Calu3 (cell line): ENCODE measurements around the gene ZNF879. TPM values are rescaled to one million over a fixed set of nuclear protein-coding genes. Genes with fewer than 3 reads are reported as not detected.
A peak's percentile ranks its signal among the peaks of the same experiment; 100 is the strongest.

Source experiments
- BruUV-seq: library from RNA; stranded (reverse); fragments of 400-500 nt; replicated peaks from 2 replicates; lab custom pipeline; 2021; lab: Mats Ljungman, UMichigan
- CTCF ChIA-PET: fragments of 300-600 bp; sonication (Branson Sonifier 250); formaldehyde crosslinking; loops from one replicate; lab custom pipeline; 2022; ENCODE audit warnings: antibody characterized with exemption; lab: Charles Lee
- DNase-seq: peaks from one replicate; pipeline ENCODE4 v3.0.0; 2022
- H3K27ac Mint-ChIP-seq: one replicate; pipeline ENCODE4 v1.8.0; 2022; ENCODE audit warnings: mixed read lengths; ENCODE audit not compliant: unreplicated experiment
- H3K27me3 Mint-ChIP-seq: one replicate; pipeline ENCODE4 v1.8.0; 2022; ENCODE audit warnings: mixed read lengths; ENCODE audit not compliant: unreplicated experiment
- H3K36me3 Mint-ChIP-seq: one replicate; pipeline ENCODE4 v1.8.0; 2022; ENCODE audit warnings: mild to moderate bottlenecking, moderate library complexity, mixed read lengths; ENCODE audit not compliant: insufficient read depth, unreplicated experiment
- H3K4me1 Mint-ChIP-seq: one replicate; pipeline ENCODE4 v1.8.0; 2022; ENCODE audit warnings: mild to moderate bottlenecking, low read depth, mixed read lengths; ENCODE audit not compliant: unreplicated experiment
- H3K4me3 Mint-ChIP-seq: one replicate; pipeline ENCODE4 v1.8.0; 2022; ENCODE audit warnings: mild to moderate bottlenecking, low read depth, moderate library complexity, mixed read lengths; ENCODE audit not compliant: unreplicated experiment
- H3K9me3 Mint-ChIP-seq: one replicate; pipeline ENCODE4 v1.8.0; 2022; ENCODE audit warnings: low read depth, mixed read lengths; ENCODE audit not compliant: unreplicated experiment
- CTCF ChIP-seq: fragments of 200-600 bp; IDR thresholded peaks from one replicate; pipeline ENCODE4 v1.8.0; 2022; ENCODE audit warnings: antibody characterized with exemption; ENCODE audit not compliant: unreplicated experiment
- intact Hi-C: fragments of 100-400 bp; cut with micrococcal nuclease; formaldehyde crosslinking; loops from one replicate; pipeline ENCODE4 v1.10.0; 2022; ENCODE audit not compliant: unreplicated experiment
- total RNA-seq: library from RNA; stranded (reverse); gene quantifications from 2 replicates; pipeline ENCODE4 v1.2.3, GENCODE V29; 2022

The ZNF879 gene
- total RNA-seq, 1 experiment from 2014 or later, result 1.4 TPM

GRCh38 chr5:179054876-179055275 lies 31.3 kb downstream of the ZNF879 start:
- TF ChIP-seq CTCF, result no peak
- BruUV-seq, result no TSS peak
- intact Hi-C loops, result no loop called here
- peaks cover under 1% of the 10 kb centered on the region for H3K36me3 Mint-ChIP-seq
- CTCF ChIA-PET, result no interaction called here
- no peak overlapping the region for H3K27ac Mint-ChIP-seq
- peaks cover 24% of the 10 kb centered on the region for H3K9me3 Mint-ChIP-seq
- no peaks in the 10 kb centered on the region for H3K4me1 Mint-ChIP-seq
- DNase-seq, result no peak
- H3K27me3 Mint-ChIP-seq, result no peaks in the 10 kb centered on the region
- H3K4me3 Mint-ChIP-seq, result no peak overlapping the region

GRCh38 chr5:179055436-179055835 lies 31.8 kb downstream of the ZNF879 start:
- H3K9me3 Mint-ChIP-seq, result peaks cover 24% of the 10 kb centered on the region
- DNase-seq, result no peak
- BruUV-seq, result no TSS peak
- no peaks in the 10 kb centered on the region for H3K4me1 Mint-ChIP-seq
- H3K27me3 Mint-ChIP-seq, result no peaks in the 10 kb centered on the region
- intact Hi-C loops, result no loop called here
- no peak for TF ChIP-seq CTCF
- CTCF ChIA-PET, result no interaction called here
- H3K27ac Mint-ChIP-seq, result no peak overlapping the region
- peaks cover 6% of the 10 kb centered on the region for H3K36me3 Mint-ChIP-seq
- no peak overlapping the region for H3K4me3 Mint-ChIP-seq

GRCh38 chr5:179055841-179056240 lies 32.2 kb downstream of the ZNF879 start:
- BruUV-seq, result no TSS peak
- Mint-ChIP-seq H3K4me1 (no peaks in the 10 kb centered on the region), H3K27me3 (no peaks in the 10 kb centered on the region)

GRCh38 chr5:179060116-179061008 lies 36.8 kb downstream of the ZNF879 start, which contains the start of gene ZNF354C:
ZNF354C (plus strand) TSS chr5:179060373; CDS start chr5:179062069, 1,696 bp downstream.
- H3K27ac Mint-ChIP-seq, result no peak within 1 kb of the TSS
- BruUV-seq, result no TSS peak
- DNase-seq, result peak; percentile 86

More at GRCh38 chr5:179055841-179056240, 32.2 kb downstream of the ZNF879 start:
- peaks cover 6% of the 10 kb centered on the region for H3K36me3 Mint-ChIP-seq
- intact Hi-C loops, result no loop called here
- TF ChIP-seq CTCF, result no peak
- no peak overlapping the region for H3K4me3 Mint-ChIP-seq
- no peak overlapping the region for H3K27ac Mint-ChIP-seq
- peaks cover 24% of the 10 kb centered on the region for H3K9me3 Mint-ChIP-seq
- CTCF ChIA-PET, result no interaction called here
- no peak for DNase-seq

More at GRCh38 chr5:179060116-179061008, 36.8 kb downstream of the ZNF879 start, which contains the start of gene ZNF354C:
- intact Hi-C loops, result no loop called here
- Mint-ChIP-seq H3K4me1 (no peaks in the 10 kb centered on the region), H3K9me3 (peaks cover 24% of the 10 kb centered on the region), H3K4me3 (peak within 1 kb of the TSS; percentile 73), H3K27me3 (no peaks in the 10 kb centered on the region), H3K36me3 (peaks cover 11% of the 10 kb centered on the region)
- no peak for TF ChIP-seq CTCF
- CTCF ChIA-PET, result interaction anchor here (0.7 kb wide), 1 partner anchor 432 kb away, joined by 3 read pairs; no protein-coding TSS in a partner anchor
